GM18508 (cell line): ENCODE measurements around the gene PTOV1.

Source experiments
- ATAC-seq: cut with Tn5 transposase; IDR thresholded peaks from one replicate; pipeline ENCODE4 v1.9.1; 2021; ENCODE audit warnings: moderate number of reproducible peaks; ENCODE audit not compliant: insufficient read depth, unreplicated experiment

Gene PTOV1

GRCh38 chr19:49884109-49884508 lies 33.1 kb downstream of the PTOV1 start:
- no peak for ATAC-seq

- no peak for ATAC-seq
Observed at GRCh38 chr19:49884760-49885159, 33.8 kb downstream of the PTOV1 start.

GRCh38 chr19:49887037-49887664 lies 36.2 kb downstream of the PTOV1 start:
- ATAC-seq, result no peak

GRCh38 chr19:49887665-49888509 lies 36.9 kb downstream of the PTOV1 start:
- no peak for ATAC-seq

- ATAC-seq, result no peak
Observed at GRCh38 chr19:49888510-49888824, 37.5 kb downstream of the PTOV1 start.

GRCh38 chr19:49889038-49889686 lies 38.2 kb downstream of the PTOV1 start:
- no peak for ATAC-seq

- no peak for ATAC-seq
Observed at GRCh38 chr19:49889687-49890348, 38.9 kb downstream of the PTOV1 start.

GRCh38 chr19:49890349-49891311 lies 39.7 kb downstream of the PTOV1 start:
- ATAC-seq, result no peak

- no peak for ATAC-seq
Observed at GRCh38 chr19:49891393-49891792, 40.4 kb downstream of the PTOV1 start.

- no peak for ATAC-seq
Observed at GRCh38 chr19:49892716-49893115, 41.8 kb downstream of the PTOV1 start.

GRCh38 chr19:49894011-49894664 lies 43.2 kb downstream of the PTOV1 start:
- no peak for ATAC-seq

GRCh38 chr19:49894879-49895565 lies 44.1 kb downstream of the PTOV1 start:
- ATAC-seq, result no peak

GRCh38 chr19:49895566-49896297 lies 44.8 kb downstream of the PTOV1 start:
- no peak for ATAC-seq

- ATAC-seq, result peak; percentile 33
Observed at GRCh38 chr19:49896863-49897621, 46.1 kb downstream of the PTOV1 start, which contains the start of gene IL4I1. TSS of gene IL4I1 (minus strand) at chr19:49896887. CDS start at chr19:49896160, 727 bp downstream.

- no peak for ATAC-seq
Observed at GRCh38 chr19:49904136-49904535, 53.2 kb downstream of the PTOV1 start.

GRCh38 chr19:49906879-49907564 lies 56.1 kb downstream of the PTOV1 start:
- no peak for ATAC-seq
